ENCODE data around the gene IFT172. TPM values are rescaled to one million over a fixed set of nuclear protein-coding genes. Genes with fewer than 3 reads are reported as not detected.

The IFT172 gene
- total RNA-seq, 1 experiment from 2014 or later, result 13.7 TPM

GRCh38 chr2:27494944-27495554, 5.5 kb upstream of the IFT172 start, which contains the start of gene FNDC4:
FNDC4 (minus strand) TSS chr2:27495200; CDS start chr2:27494679, 521 bp downstream.
- H3K79me2 ChIP-seq (ENCODE audit: insufficient read depth, low read length), result no peaks in the 10 kb centered on the region
- no peaks in the 10 kb centered on the region for H4K20me1 ChIP-seq (ENCODE audit: insufficient read depth)
- ChIA-PET POLR2A (no interaction called here), CTCF (no interaction called here), RAD21 (ENCODE audit: low non-redundant PET in 1 of 2, low total read pairs in 2 of 2, uncharacterized antibody in 2 of 2, unreplicated experiment in 2 of 2) (no interaction called here)
- H3K9ac ChIP-seq (ENCODE audit: low read length), result peak within 1 kb of the TSS; percentile 50
- no TSS peak for BruUV-seq (replicated peaks)
- H2AFZ ChIP-seq (ENCODE audit: low read depth, low read length, poor library complexity, severe bottlenecking), result peak within 1 kb of the TSS; percentile 67
- DNase-seq (ENCODE audit: low read depth, low spot score) (no peak), ATAC-seq (peak; percentile 71)
- intact Hi-C loops (cut with micrococcal nuclease), result no loop called here
- H3K4me1 ChIP-seq (ENCODE audit: control insufficient read depth in 1 of 2, insufficient read depth in 2 of 2, low read length in 2 of 2), result peaks cover 0 to 14% of the 10 kb centered on the region in 2 experiments; a peak in 3 of 4 replicates
- no peaks in the 10 kb centered on the region for H3K9me3 ChIP-seq (ENCODE audit: control insufficient read depth in 1 of 2, insufficient read depth in 1 of 2, low read depth in 1 of 2, low read length in 2 of 2)
- peak within 1 kb of the TSS; percentile 40 to 55 for H3K4me3 ChIP-seq (replicated peaks in 1 of 2; ENCODE audit: low read depth in 1 of 2, low read length in 2 of 2)
- H3K4me2 ChIP-seq (ENCODE audit: low read length), result peak within 1 kb of the TSS; percentile 76
- no peak within 1 kb of the TSS; the same call in 1 of the 2 replicates for H3K27ac ChIP-seq (ENCODE audit: low read depth, low read length)
- peak; percentile 48; the same call in 1 of the 2 replicates for TF ChIP-seq EGR1 (IDR thresholded peaks at IDR 0.05; ENCODE audit: low read depth)
- TF ChIP-seq ZNF274 (IDR thresholded peaks at IDR 0.05; ENCODE audit: low read depth, low read length), result no peak
- TF ChIP-seq ZFX (IDR thresholded peaks at IDR 0.05), result peak; percentile 31; the same call in 1 of the 2 replicates
- TF ChIP-seq POLR2AphosphoS5 (IDR thresholded peaks at IDR 0.05; ENCODE audit: low read depth, low read length), result peak; percentile 43; the same call in 1 of the 2 replicates
- TF ChIP-seq JUND (IDR thresholded peaks at IDR 0.05), result no peak
- no peak for TF ChIP-seq CEBPB (IDR thresholded peaks at IDR 0.05; ENCODE audit: low read depth)
- peaks cover 8% of the 10 kb centered on the region; the same call in 1 of the 2 replicates for H3K27me3 ChIP-seq (ENCODE audit: insufficient read depth, low read length)
- no peaks in the 10 kb centered on the region for H3K9me2 ChIP-seq (ENCODE audit: insufficient read depth)
- no peaks in the 10 kb centered on the region for H3K36me3 ChIP-seq (ENCODE audit: control insufficient read depth in 1 of 2, insufficient read depth in 2 of 2, low read length in 2 of 2)

GRCh38 chr2:27494284-27494943, 4.9 kb upstream of the IFT172 start:
- H4K20me1 ChIP-seq (ENCODE audit: insufficient read depth), result no peaks in the 10 kb centered on the region
- intact Hi-C loops (cut with micrococcal nuclease), result no loop called here
- no peak overlapping the region for H2AFZ ChIP-seq (ENCODE audit: low read depth, low read length, poor library complexity, severe bottlenecking)
- peaks cover 0 to 17% of the 10 kb centered on the region in 2 experiments; a peak in 3 of 4 replicates for H3K4me1 ChIP-seq (ENCODE audit: control insufficient read depth in 1 of 2, insufficient read depth in 2 of 2, low read length in 2 of 2)
- H3K27me3 ChIP-seq (ENCODE audit: insufficient read depth, low read length), result peaks cover 8% of the 10 kb centered on the region; the same call in 1 of the 2 replicates
- ChIA-PET RAD21 (ENCODE audit: low non-redundant PET in 1 of 2, low total read pairs in 2 of 2, uncharacterized antibody in 2 of 2, unreplicated experiment in 2 of 2) (no interaction called here), POLR2A (no interaction called here), CTCF (no interaction called here)
- H3K4me2 ChIP-seq (ENCODE audit: low read length), result peak overlapping the region; percentile 76
- H3K27ac ChIP-seq (ENCODE audit: low read depth, low read length), result no peak overlapping the region; the same call in 1 of the 2 replicates
- DNase-seq (ENCODE audit: low read depth, low spot score) (no peak), ATAC-seq (peak; percentile 10)
- BruUV-seq (replicated peaks), result no TSS peak
- peak overlapping the region; percentile 50 for H3K9ac ChIP-seq (ENCODE audit: low read length)
- no peaks in the 10 kb centered on the region for H3K36me3 ChIP-seq (ENCODE audit: control insufficient read depth in 1 of 2, insufficient read depth in 2 of 2, low read length in 2 of 2)
- TF ChIP-seq, protein P1, sequence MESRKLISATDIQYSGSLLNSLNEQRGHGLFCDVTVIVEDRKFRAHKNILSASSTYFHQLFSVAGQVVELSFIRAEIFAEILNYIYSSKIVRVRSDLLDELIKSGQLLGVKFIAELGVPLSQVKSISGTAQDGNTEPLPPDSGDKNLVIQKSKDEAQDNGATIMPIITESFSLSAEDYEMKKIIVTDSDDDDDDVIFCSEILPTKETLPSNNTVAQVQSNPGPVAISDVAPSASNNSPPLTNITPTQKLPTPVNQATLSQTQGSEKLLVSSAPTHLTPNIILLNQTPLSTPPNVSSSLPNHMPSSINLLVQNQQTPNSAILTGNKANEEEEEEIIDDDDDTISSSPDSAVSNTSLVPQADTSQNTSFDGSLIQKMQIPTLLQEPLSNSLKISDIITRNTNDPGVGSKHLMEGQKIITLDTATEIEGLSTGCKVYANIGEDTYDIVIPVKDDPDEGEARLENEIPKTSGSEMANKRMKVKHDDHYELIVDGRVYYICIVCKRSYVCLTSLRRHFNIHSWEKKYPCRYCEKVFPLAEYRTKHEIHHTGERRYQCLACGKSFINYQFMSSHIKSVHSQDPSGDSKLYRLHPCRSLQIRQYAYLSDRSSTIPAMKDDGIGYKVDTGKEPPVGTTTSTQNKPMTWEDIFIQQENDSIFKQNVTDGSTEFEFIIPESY (IDR thresholded peaks at IDR 0.05; ENCODE audit: extremely low read depth, insufficient replicate concordance, low read length), result no peak
- H3K9me2 ChIP-seq (ENCODE audit: insufficient read depth), result no peaks in the 10 kb centered on the region
- H3K4me3 ChIP-seq (replicated peaks in 1 of 2; ENCODE audit: low read depth in 1 of 2, low read length in 2 of 2), result peak overlapping the region; percentile 40 to 55
- H3K9me3 ChIP-seq (ENCODE audit: control insufficient read depth in 1 of 2, insufficient read depth in 1 of 2, low read depth in 1 of 2, low read length in 2 of 2), result no peaks in the 10 kb centered on the region
- H3K79me2 ChIP-seq (ENCODE audit: insufficient read depth, low read length), result no peaks in the 10 kb centered on the region

Data from HCT116 (cell line).